Hematopoietic multipotent progenitor cell treated with erythropoietin and hydrocortisone succinate and interleukin-3 and kit ligand, for 8 days (in vitro differentiated cells): Measurements from ENCODE around the gene PXT1.

Experiments used
- DNase-seq: peaks from one replicate; pipeline ENCODE4 v3.0.0-alpha.2; 2015

Gene PXT1

DNA sequence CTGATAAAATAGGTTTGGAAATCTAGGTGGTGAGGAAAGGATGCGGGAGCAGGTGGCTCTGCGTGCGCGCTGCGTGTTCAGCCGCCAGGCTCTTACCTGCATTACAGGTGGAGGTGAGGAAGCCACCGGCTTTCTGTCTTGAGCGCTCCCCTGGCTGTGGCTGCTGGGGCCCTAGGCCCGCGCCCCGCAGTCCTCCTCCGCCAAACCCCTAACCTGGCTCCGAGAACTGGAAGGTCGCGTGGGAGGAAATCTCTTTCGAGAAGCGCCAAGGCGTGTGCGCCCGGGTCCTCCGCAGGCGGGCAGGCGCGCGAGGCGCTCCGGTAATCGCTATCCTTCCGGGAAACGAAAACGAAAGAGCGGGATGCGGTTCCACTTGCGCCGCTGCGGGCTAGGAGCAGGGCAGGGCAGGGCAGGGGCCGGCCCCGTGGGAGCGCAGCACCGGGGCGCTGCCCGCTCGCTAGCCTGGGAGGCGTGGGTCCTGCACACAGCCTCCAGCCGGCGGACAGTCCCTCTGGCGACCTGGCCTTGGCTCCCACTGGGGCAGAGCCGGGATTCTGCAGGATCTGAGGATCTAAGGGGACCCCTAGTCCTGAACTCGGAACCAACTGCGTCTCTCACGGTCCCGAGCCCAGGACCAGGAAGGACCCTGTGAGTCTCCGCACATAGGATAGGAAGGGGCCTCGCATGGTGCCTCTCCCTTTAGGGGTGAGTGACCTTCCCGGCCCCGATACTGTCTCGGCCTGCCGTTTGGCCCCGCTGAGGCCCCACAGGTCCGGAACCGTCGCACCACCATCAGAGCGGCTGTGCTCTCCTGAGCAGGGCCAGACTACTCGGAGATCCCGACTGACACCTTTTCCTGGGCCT lies 55.0 kb downstream of the PXT1 start, which contains the start of gene ETV7:
ETV7 (minus strand) TSS at position 230 of the 864 bp plus-strand sequence; CDS start at position 102, 128 bp downstream.
- no peak for DNase-seq

DNA sequence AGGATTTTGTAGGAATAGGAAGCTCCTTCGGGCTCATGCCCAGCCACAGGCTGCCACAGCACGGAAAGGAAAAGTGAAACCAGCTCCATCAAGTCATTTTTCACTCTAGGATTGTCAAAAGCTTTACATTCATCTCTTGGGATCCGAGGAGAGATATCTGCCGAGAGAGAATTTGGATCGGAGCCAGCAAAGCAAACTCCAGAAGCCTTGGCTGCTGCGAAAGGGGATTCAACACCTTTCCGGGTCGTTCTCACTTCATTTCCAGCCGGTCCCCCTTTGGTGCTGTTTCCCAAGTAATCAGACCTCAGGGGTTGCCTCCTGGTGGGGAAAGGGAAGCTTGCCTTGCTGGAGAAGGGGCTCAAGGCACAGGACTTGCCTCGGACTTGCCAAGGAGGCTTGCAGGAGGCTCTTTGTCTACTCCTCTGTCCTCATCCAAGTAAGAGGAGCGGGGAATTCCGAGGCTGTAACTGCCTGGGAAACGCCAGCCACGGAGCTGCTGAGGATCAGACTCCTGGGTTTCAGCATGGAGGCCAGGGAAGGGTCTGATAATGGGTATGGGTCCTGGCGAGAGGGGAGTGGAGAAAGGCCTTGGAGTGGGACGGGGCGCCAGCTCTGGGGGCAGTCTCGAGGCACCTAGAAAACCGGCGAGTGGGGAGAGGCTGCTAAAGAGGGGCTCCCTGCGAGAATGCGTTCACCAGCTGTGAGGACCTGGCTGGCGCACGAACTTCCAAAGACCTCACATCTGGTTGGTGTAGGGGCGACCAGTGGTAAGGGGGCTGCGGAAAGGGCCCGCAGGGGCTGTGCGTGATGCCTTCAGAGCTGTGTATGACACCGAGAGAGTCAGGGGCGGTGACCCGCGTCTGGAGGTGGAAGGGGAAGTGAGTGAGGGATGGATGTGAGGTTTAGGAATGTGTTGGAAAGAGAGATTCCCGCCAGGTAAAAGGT lies 55.9 kb downstream of the PXT1 start:
- peak; percentile 29 for DNase-seq

DNA sequence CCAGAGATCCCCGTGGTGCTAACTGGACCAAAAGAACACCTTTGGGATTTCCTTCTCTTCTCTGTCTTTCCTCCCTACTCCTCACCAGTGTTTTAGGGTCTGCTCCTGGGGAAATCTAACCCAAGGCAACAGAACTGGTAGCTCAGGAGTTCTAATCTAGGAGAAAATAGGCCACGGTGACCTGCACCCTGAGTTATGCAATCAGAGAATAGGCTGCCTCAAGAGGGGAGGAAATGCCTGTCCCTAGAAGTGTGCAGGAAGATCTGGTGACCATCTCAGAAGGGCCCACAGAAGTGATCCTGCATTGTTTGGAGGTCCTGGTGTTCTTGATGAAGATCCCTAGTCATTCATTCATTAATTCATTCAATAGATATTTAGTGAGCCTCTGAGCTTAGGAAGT lies 58.6 kb downstream of the PXT1 start:
- DNase-seq, result no peak

DNA sequence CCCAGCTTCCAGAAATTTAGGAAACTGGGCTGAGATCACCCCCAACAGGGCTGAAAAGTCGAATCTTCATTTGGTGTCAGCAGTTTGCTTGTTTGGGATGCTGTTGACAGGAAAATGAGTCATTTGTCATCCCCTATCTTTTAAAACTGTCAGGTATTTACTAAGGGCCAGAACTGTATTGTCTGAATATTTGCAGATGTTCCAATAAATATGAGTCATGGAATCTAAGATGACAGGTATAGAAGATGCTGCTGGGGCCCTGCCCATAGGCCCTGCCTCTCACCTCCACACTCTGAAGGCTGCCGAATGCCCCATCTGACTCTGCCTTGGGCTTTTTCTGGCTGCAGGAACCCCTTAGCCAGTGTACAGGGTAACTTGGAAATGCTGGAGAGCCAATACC lies 59.0 kb downstream of the PXT1 start:
- DNase-seq, result no peak

DNA sequence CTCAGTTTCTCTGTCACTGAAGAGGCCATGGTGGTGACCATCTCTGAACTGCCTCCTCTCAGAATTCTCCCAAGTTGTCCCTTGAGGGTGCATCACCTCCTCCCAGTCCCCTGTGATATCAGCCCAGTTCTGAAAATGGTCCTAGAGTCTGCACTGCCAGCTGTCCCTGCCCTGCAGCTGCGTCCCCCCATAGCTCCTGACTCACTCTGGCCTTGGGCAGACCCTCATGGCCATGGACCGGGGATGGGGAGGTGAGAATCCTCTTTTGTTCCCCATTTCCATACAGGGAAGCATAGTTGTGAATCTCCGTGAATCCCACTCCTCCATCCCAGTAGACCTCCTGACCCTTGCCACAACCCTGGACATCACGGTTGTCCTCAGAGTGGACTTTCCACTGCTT lies 59.7 kb downstream of the PXT1 start:
- no peak for DNase-seq

DNA sequence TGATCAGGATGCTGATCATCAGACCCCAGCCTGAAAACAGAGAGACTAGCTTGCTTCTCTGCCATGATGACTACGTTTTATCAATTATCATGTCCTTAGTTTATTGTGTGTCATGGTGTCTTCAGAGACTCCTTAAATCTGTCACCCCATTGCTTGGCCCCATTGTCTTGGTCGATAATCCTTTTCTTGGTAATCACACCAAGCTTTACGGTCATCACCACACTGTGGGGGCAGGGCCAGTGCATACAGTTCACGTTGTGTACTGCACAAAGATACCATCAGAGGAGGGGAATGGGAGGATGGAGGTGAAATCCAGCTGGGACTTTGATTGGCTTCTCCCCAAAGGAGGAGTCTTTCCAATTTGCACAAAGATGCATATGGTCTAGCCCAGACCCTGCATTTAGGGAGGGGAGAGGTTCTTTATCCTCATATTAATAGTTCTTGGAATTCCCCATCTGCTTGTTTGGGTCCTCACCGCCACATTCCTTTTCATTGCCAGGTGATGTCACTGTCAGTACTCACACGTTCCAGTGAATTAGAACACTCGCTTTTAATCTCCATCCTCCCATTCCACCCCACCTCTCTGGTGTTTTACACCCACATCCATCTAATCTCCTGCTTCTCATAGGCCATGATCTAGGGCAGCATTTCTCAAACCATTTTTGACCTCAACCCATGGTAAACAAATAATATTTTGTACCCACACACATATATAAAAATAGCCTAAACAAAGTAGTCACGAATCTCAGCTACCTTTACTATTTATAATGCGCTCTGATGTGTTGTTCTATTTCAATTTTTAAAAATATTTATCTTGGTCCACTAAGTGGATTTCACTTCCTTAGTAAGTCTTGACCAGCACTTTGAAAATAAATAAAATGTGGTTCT lies 60.9 kb downstream of the PXT1 start:
- no peak for DNase-seq

DNA sequence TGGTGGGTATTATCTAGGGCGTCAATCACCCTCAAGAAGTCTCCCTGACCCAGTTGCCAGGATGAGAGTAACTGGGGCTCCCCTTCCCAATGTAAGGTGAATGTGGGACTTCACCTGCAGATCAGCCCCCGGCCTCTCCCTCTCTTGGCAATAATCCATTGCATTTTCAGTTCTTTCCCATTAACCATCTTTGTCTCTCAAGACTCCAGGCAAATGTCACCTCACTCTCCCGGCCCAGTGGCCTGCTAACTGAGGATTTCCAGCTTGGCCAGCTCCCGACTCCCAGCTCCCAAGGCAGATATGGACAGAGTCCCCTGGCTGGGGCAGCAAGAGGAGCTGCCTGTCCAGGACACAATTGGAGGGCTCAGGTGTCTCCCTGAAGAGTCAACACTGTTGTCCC lies 62.5 kb downstream of the PXT1 start:
- DNase-seq, result no peak

DNA sequence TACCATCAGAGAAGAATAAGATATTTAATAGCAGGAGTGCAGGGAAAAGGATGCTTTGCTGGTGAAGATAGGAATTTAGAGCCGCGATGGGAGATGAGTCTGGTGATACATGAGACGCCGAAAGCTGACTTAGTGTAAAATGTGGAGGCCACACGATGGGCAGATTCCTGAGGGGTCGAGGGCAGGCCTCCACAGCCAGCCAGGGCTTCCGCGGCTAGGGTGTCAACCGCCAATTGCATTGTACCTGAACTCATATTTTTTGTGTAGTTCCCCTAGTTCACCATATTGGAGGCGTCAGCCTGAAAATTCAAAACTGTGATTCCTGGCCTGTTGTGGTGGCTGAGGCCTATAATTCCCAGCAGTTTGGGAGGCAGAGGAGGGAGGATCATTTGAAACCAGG lies 63.7 kb downstream of the PXT1 start:
- no peak for DNase-seq

DNA sequence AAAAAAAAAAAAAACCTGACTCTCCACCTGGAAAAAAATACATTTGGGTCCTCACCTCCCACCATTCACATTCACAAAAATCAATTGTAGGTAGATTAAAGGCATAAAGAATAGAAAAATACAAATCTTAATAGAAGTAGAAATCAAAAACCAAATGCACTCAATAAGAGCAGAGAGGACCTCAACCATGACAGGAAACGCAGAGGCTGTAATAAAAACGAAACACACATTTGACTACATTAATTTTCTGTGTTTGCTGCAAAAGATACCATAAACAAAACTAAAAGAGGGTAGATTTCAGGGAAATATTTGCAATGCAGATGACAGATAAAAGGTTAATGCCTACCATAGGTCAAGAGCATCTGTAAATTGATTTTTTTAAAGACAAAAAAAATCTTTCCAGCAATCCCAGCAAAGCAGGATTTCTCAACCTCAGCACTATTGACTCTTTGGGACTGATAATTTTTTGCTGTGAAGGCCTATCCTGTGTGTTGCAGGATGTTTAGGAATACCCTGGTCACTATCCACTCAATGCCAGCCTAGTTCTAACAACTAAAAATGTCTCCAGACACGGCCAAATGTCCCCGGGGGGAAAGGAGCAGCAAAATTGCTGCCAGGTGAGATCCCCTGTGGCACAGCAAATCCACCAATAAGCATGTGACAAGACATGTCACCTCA lies 64.3 kb downstream of the PXT1 start:
- no peak for DNase-seq

DNA sequence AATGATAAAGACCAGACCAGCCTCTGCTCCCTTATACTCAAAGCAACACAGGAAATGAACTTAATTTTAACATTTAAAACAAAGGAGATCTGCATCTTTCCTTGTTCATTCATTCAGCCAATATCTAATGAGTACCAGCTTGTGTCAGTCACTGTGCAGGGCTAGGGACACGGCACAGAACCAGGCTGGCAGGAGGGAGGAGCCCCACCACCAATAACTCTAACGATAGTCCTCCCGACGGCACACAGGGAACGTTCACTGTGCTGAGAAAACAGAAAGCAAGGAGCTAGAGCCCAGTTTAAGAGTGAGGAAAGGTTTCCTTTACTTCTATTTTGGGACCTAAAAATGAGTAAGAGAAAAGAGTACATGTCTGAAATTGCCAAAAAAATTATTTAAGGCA lies 65.1 kb downstream of the PXT1 start:
- no peak for DNase-seq

DNA sequence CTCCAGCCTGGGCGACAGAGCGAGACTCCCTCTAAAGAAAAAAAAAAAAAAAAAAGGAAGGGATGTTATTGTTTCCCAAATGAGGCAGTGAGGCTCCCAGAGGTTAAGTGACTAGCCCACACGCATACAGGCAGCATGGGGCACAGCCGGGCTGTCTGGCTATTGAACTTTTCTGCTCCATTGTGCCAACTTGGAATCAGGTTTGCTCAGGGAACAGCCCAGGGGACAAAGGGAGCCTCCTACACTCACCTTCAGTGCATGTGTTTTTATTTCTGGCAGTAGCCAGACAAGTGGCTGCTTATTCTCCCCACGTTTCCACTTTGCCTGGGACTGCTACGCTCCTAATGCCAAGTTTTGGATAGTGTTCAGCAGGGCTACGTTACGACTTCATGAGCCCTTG lies 65.9 kb downstream of the PXT1 start:
- no peak for DNase-seq

DNA sequence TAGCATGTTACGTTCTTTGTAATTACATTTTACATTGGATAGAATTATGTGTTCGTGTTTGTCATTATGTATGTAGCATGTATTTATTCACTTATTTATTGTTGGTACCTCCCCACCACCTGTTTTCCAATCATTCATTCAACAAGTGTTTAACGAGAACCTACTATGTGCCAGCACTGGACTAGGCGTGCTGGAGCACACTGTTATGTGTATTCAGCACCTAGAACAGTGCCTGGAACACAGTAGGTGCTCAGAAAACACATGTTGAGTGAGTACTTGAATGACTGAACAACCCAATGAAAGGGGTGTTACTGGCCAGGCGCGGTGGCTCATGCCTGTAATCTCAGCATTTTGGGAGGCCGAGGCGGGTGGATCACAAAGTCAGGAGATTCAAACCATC lies 66.5 kb downstream of the PXT1 start:
- no peak for DNase-seq

DNA sequence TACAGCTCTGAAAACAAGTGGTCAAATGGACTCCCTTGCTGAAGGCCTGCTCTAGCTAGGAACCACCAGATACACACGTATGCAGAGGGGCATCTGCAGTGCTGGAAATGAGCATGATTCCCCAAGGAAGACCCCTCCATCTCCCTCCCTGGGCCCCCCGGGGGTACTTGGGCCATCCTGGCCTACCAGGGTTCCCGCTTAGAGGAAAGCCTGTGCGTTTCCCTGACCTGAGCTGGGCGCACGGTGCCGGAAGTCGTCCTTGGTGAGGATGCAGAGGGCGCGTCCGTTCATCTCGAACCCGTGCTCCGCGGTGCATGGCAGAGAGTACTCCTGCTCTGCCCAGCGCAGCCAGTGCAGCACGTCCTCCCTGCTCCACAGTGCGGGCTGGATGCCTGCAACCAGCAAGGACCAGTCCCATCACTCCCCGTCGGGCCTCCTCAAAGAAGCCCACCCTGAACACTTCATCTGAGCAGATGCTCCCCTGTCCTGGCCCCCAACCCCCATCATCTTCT lies 67.0 kb downstream of the PXT1 start:
- no peak for DNase-seq

DNA sequence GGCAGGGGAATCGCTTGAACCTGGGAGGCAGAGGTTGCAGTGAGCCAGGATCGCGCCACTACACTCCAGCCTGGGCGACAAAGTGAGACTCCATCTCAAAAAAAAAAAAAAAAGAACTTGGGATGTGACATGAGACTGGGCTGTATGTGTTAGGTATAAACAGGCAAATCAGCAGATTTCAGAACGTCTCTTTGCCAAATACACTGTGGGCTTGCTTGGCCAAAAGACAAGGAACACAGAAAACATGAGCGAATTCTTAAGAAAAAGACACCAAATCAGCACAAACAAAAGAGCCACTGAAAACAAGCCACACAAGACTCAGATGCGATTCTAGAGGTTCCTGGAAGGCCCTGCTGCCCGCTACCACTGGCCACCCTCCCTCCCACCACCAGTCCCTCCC lies 67.7 kb downstream of the PXT1 start:
- no peak for DNase-seq

DNA sequence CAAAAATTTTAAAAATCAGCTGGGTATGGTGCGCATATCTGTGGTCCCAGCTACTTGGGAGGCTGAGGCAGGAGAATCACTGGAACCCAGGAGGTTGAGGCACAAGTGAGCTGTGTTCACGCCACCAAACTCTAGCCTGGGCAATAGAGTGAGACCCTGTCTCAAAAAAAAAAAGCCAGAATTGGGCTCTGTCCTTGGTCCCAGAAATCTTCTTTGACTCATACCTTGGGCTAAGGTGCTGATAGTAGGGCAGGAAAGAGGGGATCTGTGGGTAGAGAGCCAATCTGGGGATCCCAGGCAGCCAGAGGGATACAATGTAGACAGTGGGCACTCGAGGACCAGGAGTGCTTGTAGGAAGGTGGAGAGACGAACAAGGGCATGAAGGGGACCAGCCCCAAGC lies 68.5 kb downstream of the PXT1 start:
- no peak for DNase-seq

DNA sequence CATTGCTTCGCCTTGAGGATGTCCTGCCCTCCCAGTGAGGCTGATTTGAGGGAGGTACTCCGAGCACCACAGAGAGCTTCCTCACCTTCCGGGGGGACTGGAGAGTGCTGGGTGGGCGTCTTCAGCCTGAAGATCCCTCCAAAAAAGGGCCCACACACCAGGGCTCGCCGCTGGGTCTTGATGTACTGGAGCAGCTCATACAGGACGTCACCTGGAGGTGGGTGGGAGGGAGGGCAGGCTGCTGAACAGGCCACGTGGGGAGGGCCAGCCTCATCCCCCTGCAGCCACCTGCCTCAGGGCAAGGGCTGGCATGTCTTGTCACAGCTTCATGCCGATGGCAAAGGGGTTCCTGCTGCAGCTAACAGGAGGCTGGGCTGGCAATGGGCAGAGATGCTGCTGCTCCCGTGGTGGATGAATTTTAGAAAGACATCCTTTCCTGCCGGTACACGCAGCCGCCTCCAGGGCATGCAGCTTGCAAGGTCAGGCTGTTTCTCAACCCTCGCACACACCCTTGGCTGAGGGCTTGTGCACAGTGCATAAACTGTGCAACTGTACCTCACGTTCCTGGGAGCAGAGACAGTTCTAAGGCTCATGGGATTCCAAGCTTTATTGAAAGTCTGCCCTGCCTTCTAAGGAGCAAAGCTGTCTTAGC lies 69.2 kb downstream of the PXT1 start:
- DNase-seq, result no peak

DNA sequence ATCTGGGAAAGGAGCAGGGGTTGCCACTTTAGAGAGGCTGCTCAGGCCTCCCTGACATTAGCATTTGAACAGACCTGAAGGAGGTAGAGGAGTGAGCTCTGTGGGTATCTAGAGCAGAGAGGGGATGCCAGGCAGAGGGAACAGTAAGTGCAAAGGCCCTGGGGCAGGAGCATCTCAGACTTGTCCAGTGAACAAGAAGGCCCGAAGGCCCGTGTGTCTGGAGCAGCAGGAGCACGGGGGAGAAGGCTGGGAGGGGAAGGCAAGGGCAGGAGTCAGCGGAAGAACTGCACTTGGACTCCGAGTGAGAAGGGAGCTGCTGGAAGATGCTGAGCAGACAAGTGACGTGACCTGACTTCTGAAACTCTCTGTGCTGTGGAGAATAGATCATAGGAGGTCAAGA lies 70.6 kb downstream of the PXT1 start:
- no peak for DNase-seq

DNA sequence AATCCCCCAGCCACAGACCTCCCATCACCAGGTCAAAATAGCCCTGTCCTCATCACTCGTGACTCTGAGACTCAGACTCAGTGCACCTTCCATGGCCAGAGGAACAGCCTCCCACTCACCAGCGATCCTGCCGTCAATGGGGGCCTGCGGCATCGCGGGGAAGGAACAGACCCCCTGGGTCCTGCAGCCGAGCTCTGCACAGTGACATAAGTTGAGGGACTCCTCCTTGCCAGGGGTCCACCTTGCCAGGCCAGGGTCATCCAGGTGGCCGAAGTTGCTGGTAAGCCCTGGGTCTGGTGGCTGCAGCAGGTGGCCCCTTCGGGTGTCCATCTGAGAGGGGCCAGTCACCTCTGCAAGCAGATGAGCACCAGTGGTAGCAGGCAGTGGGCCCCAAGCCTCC lies 71.4 kb downstream of the PXT1 start:
- DNase-seq, result no peak

DNA sequence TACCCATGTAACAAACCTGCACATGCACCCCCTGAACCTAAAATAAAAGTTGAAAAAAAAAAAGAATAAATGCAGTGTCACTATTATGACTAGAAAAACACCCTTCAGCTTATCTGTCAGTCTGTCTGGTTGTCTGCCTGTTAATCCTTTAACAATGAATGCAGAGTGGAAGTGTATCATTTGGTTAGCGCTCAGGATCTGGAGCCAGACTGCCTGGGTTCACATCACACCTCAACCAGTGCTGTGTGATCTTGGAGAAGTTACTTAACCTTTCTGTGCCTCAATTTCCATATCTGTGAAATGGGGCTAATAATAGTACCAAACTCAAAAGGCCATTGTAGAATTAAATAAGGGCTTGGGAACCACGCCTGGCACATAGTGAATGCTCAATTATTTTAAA lies 72.0 kb downstream of the PXT1 start:
- DNase-seq, result no peak

DNA sequence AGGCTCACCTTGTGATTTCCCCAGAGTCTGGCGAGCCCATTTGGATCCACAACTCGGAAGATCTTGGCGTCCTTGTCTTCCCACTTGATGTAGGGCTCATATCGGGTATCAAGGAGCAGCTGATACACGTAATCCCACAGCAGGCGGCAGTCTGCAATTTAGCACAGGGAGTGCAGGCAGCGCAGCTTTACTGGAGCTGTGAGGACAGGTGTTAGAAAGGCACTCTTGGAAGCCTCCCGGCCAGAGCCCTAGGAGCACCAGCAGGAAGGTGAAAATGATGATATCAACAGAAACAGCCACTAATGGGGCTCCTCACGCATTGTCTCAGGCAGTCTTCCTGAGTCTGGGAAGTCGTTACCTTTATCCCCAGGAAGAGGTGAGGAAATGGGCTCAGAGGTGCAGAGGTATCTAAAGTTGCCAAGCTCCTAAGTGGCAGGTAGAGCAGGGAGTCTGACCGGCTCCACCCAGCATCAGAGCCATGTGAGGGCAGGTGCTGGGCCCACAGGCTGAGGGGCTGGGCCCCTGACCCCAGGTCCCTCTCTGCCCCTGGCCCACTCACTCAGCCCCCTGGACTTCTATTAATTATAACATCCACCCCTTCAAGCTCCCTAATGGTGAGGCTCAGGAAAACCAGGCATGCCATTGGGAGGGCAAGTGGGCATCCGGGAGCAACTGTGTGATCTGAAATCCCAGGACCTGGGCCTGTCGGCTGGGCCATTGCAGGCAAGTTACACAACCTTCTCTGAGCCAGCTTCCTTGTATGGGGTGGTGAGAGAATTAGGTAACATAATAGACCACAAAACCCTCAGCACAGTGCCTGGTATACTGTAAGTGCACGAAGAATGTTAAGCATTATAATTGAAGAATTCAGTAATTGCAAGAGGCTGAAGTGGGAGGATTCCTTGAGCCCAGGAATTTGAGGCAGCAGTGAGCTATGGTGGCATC lies 73.5 kb downstream of the PXT1 start:
- no peak for DNase-seq
